Epithelial cell of proximal tubule (primary cell): ENCODE data around the gene CTXN3. TPM values are rescaled to one million over a fixed set of nuclear protein-coding genes. Genes with fewer than 3 reads are reported as not detected.

Experiments used
- DNase-seq: peaks from one replicate; pipeline ENCODE4 v3.0.0-alpha.2; 2011; ENCODE audit warnings: low read depth
- H3K4me3 ChIP-seq: 2 replicates; pipeline ENCODE4 v1.5.1; 2011; ENCODE audit warnings: low read depth, mild to moderate bottlenecking, low read length
- CTCF ChIP-seq: conservative IDR thresholded peaks from 2 replicates; pipeline ENCODE4 v1.5.1; 2012; ENCODE audit warnings: low read depth, mild to moderate bottlenecking, low read length
- total RNA-seq: library from RNA; depleted of rRNA; stranded (reverse); fragments of >200 nt; gene quantifications from 2 replicates; pipeline ENCODE4 v1.2.3, GENCODE V29; 2015

The CTXN3 gene
- total RNA-seq, 1 donor from 2014 or later: not detected

GRCh38 chr5:127680595-127680994 is 31.7 kb downstream of the CTXN3 start:
- no peak overlapping the region for H3K4me3 ChIP-seq
- no peak for DNase-seq
- no peak for TF ChIP-seq CTCF

- H3K4me3 ChIP-seq: no peak overlapping the region
- DNase-seq: no peak
- TF ChIP-seq CTCF: no peak
Measured at GRCh38 chr5:127683008-127683407, 34.1 kb downstream of the CTXN3 start.

- TF ChIP-seq CTCF: no peak
- no peak overlapping the region for H3K4me3 ChIP-seq
- no peak for DNase-seq
Measured at GRCh38 chr5:127684726-127685467, 36.0 kb downstream of the CTXN3 start.

GRCh38 chr5:127685662-127686061 is 36.8 kb downstream of the CTXN3 start:
- H3K4me3 ChIP-seq: no peak overlapping the region
- TF ChIP-seq CTCF: no peak
- DNase-seq: no peak

- no peak for TF ChIP-seq CTCF
- no peak overlapping the region for H3K4me3 ChIP-seq
- no peak for DNase-seq
Measured at GRCh38 chr5:127686424-127686823, 37.5 kb downstream of the CTXN3 start.

GRCh38 chr5:127694518-127695171 is 45.8 kb downstream of the CTXN3 start:
- no peak for TF ChIP-seq CTCF
- no peak overlapping the region for H3K4me3 ChIP-seq
- no peak for DNase-seq
